T-helper 1 cell treated with Interleukin-12 subunit alpha and Interleukin-12 subunit beta and Interleukin-4 antibody, amounts not matched to agents 30 ng/mL and 1 ng/mL, for 36 hours (primary cell): Measurements from ENCODE around the gene COG6. TPM values are rescaled to one million over a fixed set of nuclear protein-coding genes. Genes with fewer than 3 reads are reported as not detected.

Experiments used
- intact Hi-C: fragments of 100-400 bp; cut with micrococcal nuclease; formaldehyde crosslinking; loops from one replicate; pipeline ENCODE4 v1.15.1; 2024
- total RNA-seq: library from RNA; stranded (reverse); gene quantifications from 2 replicates; pipeline ENCODE4 v1.2.3, GENCODE V29; 2022

The COG6 gene
- 23.2 and 26.8 TPM in 2 replicates for total RNA-seq

DNA sequence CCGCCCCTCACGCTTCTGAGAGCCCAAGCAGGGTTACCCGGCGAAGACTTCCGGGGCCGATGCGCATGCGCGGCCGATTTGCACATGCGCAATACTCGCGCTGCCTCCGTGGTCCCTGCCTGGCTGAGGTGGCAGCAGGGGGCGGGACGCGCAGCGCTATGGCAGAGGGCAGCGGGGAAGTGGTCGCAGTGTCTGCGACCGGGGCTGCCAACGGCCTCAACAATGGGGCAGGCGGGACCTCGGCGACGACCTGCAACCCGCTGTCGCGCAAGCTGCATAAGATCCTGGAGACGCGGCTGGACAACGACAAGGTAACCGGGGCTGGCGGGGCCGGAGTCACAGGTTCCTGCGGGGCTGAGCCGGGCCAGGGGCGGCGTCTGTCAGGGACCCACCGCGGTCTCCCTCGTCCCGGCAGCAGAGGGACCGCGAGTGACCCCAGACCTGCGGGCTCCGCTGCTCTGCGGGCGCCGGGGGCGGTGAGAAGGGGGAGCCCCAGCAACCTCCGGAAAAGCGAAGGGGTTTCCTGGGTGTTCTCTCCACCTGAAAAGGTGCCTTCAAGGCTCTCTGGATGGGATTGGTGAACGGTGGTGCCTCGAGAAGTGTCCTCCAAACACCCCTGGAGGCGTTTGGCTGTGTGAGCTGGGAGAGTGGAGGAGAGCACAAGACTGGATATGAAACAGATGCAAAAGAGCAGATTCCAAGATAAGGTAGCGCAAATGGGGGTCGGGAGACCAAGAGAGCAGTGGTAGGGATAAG is at the start of gene COG6:
TSS of gene COG6 (plus strand) at position 94 of the 756 bp plus-strand sequence. CDS start at position 159, 65 bp downstream.
- intact Hi-C loops, result loop anchor here (1.0 to 10.0 kb wide), 10 partner anchors 39 to 1608 kb away; partner anchors contain the start of genes FOXO1, KBTBD6, LHFPL6 and MRPS31

GRCh38 chr13:39605677-39606320 is 49.7 kb upstream of the COG6 start:
- intact Hi-C loops, result no loop called here

GRCh38 chr13:39607876-39608275 is 47.6 kb upstream of the COG6 start:
- intact Hi-C loops, result no loop called here

GRCh38 chr13:39612023-39612637 is 43.3 kb upstream of the COG6 start:
- intact Hi-C loops, result loop anchor here (1.0 to 5.0 kb wide), 5 partner anchors 64 to 561 kb away; no protein-coding TSS in a partner anchor

DNA sequence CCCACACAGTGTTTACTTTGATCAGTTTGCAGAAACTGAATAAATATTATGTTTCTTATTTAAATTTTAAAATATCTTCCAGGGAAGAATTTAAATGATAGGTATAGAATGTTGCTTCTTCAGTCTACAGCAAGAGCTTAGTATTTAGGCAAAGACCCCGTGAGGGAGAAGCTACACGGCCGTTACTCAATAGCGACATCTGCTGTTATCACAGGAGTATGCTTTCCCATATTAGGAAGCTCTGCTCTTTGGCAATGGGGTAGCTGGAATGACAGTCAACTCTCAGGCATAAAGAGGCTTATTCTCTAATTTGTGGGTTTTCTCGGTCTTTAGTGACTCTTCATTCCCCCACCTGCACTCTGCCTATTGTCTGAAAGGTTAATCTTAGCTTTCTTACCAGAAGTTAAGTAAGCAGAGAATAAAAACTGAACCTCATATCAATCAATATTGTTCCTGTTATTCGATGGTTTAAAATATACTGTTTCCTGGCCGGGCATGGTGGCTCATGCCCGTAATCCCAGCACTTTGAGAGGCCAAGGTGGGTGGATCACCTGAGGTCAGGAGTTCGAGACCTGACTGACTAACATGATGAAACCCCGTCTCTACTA is 39.3 kb upstream of the COG6 start:
- intact Hi-C loops, result loop anchor here (1.0 to 2.0 kb wide), 5 partner anchors 13 to 565 kb away; partner anchors contain the start of genes COG6 and LHFPL6

DNA sequence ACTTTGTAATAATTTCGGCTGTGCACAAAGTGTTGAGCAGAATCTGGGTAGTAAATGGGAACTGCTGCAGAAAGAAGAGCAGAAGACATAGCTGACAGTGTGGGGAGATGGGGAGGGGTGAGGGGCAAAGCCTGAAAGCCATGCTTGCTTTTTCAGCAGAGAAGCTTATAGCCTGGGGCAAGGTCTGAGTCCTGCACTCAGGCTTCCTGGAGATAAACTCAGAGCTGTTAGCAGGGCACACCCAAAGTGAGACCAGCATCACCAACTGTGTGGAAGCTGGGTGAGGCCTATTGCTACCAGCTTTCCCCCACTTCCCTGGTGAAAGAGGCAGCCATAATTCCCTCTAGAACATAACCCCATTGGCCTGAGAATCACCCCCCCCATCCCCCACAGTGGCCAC is 36.9 kb upstream of the COG6 start:
- intact Hi-C loops, result no loop called here

DNA sequence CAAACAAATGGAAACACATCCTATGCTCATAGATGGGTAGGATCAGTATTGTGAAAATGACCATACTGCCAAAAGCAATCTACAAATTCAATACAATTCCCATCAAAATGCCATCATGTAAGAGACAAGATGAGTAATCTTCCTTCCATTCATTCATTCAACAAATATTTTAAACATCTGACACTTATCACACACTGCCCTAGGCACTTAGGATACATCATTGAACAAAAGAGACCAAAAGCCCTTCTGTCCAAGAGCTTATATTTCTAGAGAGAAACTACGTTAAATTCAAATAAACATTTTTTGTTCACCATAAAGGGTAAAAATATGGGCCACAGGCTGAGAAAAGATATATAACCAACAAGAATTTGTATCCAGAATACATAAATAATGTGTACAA is 32.0 kb upstream of the COG6 start:
- intact Hi-C loops, result no loop called here

GRCh38 chr13:39631307-39631706 is 24.2 kb upstream of the COG6 start:
- intact Hi-C loops, result no loop called here

GRCh38 chr13:39632994-39633393 is 22.5 kb upstream of the COG6 start:
- intact Hi-C loops, result no loop called here

- intact Hi-C loops, result no loop called here
Observed at GRCh38 chr13:39635564-39635963, 19.9 kb upstream of the COG6 start.

- intact Hi-C loops, result no loop called here
Observed at GRCh38 chr13:39637890-39638289, 17.6 kb upstream of the COG6 start.

- intact Hi-C loops, result no loop called here
Observed at GRCh38 chr13:39641645-39642044, 13.8 kb upstream of the COG6 start.

DNA sequence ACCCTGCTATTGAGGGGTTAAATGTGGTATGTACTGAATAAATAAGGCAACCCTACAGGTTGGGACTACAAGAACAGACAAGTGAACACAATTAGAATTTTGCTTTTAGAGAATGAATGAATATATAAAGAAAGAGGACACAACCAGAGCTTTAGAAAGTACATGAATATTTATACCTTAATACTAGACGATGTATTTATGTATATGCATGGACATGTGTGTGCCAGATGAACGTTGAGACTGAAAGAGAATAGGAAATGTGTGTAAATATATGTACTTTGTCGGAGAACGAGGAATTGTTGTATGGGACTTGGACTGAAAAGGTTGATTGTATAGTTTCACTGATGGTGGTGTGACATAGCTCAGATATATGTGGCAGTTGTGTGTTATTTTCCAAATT is 9.3 kb upstream of the COG6 start:
- intact Hi-C loops, result no loop called here

DNA sequence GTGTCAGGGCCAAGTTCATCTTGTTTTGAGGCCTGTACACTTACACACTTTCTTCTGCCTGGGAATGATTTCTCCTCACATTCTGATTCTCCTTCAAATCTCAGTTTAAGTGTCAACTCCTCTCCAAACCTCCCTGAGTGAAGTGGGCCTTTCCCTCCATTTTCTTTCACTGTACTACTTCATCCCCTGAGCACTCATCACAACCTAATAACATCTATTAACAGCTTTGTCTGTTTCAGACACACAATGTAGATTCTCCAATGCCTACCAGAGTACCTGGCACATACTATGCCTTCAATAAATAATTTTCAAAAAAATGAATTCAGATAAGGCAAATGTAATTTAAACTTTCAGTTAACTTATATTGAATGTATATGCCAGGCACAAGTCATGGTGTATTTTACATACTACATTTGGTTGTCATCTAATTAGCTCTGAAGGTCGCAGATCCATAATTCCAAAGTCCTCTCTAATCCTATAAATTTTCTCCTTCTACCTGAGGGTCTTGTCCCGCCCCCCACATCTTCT is 357 bp upstream of the COG6 start:
- intact Hi-C loops, result loop anchor here (1.0 to 10.0 kb wide), 9 partner anchors 38 to 1608 kb away; partner anchors contain the start of genes FOXO1, KBTBD6, LHFPL6 and MRPS31

GRCh38 chr13:39656325-39656677 is 839 bp downstream of the COG6 start:
- intact Hi-C loops, result loop anchor here (2.0 to 10.0 kb wide), 2 partner anchors 1008 to 1264 kb away; partner anchors contain the start of gene FOXO1

- intact Hi-C loops, result no loop called here
Observed at GRCh38 chr13:39663508-39663907, 8.0 kb downstream of the COG6 start.

DNA sequence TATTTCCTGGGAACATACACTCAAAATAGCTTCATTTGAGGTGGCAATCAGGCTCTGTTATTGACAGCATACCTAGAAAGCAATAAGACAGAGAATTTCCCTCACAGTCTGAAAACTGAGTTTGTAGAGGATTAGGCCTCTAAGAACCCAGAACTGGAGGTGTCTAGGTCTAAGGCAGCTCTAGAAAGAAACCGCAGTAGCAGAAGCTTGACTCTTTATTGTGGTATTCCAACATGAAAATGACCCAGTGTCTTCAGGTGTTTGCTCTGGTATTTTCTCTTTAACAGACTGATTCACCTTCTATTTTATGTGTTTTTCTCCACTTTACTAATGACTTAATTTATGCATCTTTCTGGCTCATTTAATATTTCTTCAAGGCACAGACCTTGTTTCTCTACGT is 8.5 kb downstream of the COG6 start:
- intact Hi-C loops, result no loop called here

- intact Hi-C loops, result no loop called here
Observed at GRCh38 chr13:39665763-39666162, 10.3 kb downstream of the COG6 start.

- intact Hi-C loops, result no loop called here
Observed at GRCh38 chr13:39670445-39670844, 15.0 kb downstream of the COG6 start.

DNA sequence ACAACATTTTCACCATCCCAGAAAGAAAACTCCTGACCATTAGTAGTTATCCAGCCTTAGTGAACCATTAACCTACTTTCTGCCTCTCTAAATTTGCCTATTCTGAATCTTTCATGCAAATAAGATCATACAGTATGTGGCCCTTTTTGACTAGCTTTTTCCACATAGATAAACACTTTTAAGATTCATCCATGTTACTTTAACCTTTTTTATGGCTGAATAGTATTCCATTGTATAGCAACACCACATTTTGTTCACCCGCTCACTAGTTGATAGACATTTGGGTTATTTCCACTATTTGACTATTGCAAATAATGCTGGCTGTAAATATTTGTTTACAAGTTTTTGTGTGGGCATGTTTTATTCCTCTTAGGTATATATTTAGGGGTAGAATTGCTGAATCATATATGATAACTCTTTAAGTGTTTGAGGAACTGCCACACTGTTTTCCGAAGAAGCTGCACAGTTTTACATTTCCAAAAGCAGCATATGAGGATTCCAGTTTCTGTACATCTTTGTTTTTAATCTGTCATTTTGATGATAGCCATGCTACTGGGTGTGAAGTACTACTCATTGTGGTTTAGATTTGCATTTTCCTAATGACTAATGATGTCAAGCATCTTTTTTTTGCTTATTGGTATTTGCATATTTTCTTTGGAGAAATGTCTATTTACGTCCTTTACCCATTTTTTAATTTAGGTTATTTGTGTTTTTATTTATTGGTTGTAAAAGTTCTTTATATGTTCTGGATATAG is 17.1 kb downstream of the COG6 start:
- intact Hi-C loops, result no loop called here

DNA sequence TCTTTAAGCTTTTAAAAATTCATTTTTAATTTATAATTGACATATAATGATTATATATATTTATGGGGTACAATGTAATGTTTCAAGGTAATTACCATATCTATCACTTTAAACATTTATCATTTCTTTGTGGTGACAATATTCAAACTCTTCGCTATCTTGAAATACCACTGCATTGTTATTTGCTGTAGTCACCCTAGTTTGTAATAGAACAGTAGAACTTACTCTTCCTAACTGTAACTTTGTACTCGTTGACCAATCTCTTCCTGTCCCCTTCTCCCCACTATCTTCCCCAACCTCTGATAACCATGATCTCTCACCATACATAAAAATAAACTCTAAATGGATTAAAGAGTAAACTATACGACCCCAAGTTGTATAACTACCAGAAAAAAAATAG is 20.4 kb downstream of the COG6 start:
- intact Hi-C loops, result loop anchor here (1.0 to 5.0 kb wide), 6 partner anchors 60 to 639 kb away; partner anchors contain the start of genes NHLRC3 and PROSER1
